Dermis microvascular lymphatic vessel endothelial cell (primary cell): ENCODE results near the gene FOXP2. TPM values are rescaled to one million over a fixed set of nuclear protein-coding genes. Genes with fewer than 3 reads are reported as not detected.
"Not testable (repeated sequence)": the region's sequence is repeated elsewhere in the genome, so short reads cannot be mapped to it uniquely, and the experiment has no call there.

Source experiments
- DNase-seq, 2 donors: peaks; one replicate each; pipeline versions ENCODE4 v3.0.0 to v3.0.0-alpha.2; 2010; ENCODE audit warnings: low read depth in 2 of 2
- total RNA-seq: library from RNA; depleted of rRNA; stranded (reverse); fragments of >200 nt; gene quantifications from 2 replicates; pipeline ENCODE4 v1.2.1, GENCODE V29; 2014

FOXP2 gene
- 2.4 and 7.6 TPM in 2 replicates for total RNA-seq

DNA sequence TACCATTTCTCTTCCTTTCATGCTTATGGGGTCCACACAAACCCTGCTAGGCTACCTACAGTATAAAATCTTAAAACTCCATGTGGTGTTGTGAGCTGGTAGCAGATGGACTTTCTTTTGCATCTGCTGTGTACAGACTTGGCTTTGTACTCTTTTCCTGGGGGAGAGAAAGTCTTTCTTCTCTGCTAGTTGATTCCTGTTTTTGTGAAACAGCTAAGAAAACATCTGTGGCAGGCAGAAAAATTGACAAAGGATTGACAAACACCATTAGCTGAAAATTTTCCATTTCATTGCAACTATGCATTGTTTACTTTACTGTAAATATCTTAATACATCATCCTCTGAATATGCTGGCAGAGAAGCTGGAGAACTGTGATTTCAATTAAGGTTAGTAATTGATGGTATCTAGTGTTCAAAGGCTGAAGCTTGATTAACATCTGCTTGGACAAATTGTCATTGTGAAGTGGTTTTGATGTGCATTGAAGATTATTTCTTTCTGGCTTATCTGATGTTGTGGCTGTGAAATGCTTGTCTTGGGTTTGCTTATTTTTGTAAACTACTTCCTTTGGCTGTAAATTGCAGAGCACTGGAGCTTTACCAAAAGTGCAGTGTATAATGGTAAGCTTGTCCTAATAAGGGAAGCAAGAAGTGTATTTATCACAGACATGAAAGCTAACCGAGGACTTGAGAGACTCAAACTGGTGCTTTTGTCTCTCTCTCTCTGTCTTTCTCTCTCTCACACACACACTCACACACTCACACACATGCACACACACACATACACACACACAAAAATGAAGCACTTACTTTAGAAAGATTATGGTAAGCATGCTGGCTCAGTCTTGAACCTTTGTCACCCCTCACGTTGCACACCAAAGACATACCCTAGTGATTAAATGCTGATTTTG is at the start of gene FOXP2:
Gene FOXP2, plus strand, starts transcription at position 660 of the 908 bp plus-strand sequence. CDS start 11,697 bp downstream, outside the sequence.
- peak in 1 of 2 donors; percentile 32 for DNase-seq

DNA sequence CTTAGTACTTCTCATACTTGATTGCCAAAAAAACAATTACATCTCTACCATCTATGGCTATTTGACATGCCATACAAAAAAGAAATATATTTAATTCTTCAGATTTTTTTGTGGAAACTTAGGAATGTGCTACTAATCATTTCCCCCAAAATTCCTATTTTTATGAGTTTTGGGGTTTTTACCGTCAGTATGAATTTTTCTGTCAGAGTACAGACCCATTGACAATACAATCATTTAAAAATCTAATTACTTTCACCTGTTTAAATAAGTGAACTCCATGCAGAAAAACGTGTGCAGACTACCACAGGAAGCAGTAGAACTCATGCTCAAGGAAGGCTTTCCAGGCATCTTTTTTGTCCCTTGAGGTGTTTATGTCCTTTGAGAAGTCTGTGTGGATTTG is 48.8 kb upstream of the FOXP2 start:
- DNase-seq: no peak

DNA sequence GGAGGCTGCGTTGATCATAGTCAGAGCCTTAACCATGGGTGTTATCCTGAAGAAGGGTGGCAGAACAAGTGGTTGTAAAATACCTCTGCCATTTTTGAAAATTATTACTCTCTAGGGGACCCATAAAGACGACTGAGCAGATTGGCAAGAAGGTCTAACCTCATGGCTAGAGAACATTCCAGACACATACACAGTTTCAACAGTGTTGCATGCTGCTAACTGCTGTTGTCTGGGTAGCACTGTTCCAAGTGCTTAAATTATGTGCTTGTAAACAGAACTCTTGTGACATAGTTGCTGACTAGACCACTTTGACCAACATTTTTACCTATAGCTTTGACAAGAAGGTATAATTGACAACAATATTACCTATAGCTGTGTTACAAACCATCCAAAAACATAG is 46.1 kb upstream of the FOXP2 start:
- DNase-seq: no peak

DNA sequence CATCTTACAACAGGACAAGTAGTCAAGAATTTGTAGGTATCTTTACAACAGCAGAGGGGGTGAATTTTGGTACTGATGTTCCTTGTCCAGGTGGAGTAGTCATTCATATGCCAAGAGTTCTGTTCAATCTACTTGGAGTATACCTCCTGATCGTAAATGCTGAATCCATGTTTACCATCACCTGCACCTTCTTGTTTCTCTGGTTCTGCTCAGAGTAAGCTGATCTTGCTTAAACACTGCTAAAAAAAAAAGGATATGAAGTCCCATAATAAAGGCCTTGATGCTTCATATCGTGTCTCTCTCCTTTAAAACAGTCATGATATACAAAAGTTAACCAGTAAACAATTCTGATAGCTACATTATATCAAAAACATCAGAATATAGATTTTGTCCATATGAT is 45.3 kb upstream of the FOXP2 start:
- no peak for DNase-seq

DNA sequence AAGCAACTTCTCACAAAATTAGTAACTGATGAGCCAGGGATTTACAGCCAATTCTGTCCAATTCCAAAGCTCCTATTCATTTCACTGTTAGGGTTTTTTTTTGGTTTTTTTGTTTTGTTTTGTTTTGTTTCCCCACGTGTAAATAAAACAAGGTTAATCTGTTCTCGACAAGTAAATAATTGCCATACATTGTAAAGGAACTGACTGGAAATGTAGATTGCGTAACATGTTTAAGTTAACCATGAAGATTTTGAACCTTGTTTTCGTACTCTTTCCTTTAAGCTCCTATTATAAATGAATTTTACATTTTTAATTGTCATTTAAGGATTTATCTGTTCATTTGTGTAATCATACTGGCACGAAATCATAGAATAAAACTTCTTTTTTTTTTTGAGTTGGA is 42.0 kb upstream of the FOXP2 start:
- DNase-seq: no peak

DNA sequence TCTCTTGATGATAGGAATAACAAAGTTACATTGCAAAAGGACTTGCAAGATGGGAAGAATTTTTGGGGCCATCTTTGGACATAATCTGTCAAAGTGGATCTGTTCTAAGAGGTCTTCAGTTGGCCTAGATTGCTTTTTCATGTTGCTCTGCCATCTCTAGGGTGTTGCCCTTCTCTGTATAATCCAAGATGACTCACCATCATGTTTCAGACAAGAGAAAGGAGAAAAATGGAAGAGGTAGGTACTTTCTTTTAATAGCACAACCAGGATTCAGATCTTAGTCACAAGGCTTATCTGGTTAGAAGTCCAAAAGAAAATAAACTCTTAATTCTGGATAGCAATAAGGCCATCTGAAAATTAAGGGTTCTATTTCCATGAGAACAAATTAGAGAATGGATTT is 38.7 kb upstream of the FOXP2 start:
- DNase-seq: no peak

DNA sequence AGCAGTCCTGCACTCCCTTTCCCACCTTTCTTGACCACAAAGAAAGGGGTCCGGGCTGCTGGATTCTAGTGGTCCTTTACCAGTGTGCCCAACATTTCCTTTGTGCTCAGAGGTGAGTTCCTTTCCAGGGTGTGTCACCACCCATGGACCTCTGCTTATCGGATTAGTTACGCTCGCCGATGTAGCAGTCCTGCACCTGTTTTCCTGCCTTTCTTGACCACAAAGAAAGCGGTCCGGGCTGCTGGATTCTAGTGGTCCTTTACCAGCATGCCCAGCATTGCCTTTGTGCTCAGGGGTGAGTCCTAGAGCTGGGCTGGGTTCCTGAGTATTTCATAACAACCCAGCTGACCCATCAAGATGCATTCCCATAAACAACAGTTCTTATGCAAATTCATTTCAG is 30.7 kb upstream of the FOXP2 start:
- not testable (repeated sequence) for DNase-seq

DNA sequence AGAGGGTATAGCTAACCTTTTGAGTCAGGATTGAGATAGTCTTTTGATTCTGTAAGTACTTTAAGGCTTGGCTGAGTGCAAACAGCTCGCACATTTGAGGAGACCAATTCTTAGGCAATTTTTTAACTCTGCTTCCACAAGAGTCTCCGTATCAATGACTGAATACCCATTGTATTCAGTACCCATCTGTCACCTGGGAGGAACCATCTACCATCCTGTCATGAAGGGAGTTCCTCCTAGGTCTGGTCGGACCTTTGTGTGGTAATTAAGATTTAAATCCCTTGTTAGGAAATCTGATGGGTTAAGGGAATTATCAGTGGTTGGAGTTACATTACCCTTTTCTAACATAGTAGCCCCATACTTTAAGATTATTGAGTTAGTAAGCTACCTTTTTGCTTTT is 30.3 kb upstream of the FOXP2 start:
- not testable (repeated sequence) for DNase-seq

DNA sequence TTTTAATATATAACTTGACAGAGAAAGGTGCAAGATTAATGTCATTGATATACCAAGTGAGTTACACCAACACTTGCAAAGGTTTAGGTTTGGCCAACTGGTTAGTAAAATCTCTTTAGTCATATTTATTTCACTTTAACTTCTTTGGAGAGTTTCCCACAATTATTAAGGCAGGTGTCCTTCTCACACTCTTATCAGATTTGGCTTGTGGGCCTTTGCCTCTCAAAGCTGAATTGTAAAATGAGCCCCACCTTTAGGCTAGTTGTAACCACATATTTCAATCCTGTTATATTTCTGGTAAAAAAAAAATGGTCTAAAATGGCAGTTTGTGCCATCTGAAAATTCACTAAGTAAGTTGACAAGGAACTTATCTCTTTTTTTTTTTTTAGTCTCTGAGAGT is 26.6 kb upstream of the FOXP2 start:
- DNase-seq: no peak

DNA sequence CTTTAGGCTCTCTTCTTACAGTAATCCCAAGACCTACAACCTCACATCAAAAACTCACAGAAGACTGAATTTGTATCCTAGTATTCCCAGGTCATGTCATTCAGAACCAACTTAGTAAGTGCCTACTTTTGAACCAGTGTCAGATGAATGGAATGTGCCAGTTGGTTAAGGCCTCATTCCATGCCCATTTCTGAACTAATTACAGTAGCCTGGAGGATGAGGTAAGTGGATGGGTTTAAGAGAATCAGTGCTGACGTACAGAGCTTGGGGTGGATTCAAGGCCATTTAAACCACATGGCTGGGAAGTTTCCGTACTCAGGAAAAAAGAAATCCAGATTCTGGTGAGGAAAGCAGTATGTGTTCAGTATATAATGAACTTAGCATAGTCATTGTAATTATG is 21.9 kb upstream of the FOXP2 start:
- DNase-seq: no peak

DNA sequence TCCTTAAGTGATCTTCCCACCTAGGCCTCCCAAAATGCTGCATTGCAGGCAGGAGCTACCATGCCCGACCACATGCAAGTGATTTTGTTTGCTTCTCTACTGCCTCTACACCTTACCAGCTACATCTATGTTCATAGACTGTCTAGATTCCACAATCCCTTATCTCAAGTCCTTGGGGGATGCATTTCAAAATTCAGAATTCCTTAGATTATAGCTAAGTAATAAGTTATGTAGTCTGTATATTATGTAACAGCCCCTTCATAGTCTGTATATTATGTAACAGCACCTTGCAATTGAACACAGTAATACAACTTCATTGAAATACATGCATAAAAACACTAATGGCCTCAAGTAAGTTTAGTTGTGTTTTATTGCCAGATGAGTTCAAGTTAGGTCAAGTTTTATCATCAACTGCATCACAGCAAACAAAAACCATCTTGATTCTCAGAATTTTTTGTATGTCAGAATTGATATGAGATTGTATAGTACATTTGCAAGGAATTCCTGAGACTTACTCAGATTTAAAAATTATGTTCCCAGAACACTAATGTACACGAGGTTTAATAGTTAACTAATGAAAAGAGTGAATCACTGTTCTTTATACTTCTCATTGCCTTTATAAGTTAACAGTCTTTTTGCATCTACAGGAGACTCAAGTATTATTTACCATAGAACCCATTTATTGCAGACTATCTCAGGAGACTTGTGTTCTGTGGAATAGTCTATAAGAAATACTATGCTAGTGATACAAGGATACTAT is 11.6 kb upstream of the FOXP2 start:
- no peak for DNase-seq

DNA sequence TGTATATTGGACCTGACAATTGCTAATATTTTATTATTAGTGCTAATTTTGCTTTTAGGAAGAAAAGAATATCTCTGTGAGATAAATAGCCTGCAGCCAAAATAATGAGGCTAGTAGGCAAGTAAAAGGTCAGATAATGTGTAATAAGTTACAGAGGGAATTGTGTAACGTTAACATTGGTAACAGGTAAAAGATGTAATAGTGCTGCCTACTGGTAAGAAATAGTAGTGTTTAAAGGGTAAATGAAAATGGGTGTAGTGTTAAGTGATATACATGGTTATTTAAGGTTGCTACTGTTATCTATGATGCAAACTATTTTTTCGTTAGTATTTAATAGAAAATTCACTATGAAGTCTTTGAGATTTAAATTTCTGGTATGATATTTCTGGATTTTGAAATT is 9.2 kb upstream of the FOXP2 start:
- DNase-seq: peak in 1 of 2 donors; percentile 33

DNA sequence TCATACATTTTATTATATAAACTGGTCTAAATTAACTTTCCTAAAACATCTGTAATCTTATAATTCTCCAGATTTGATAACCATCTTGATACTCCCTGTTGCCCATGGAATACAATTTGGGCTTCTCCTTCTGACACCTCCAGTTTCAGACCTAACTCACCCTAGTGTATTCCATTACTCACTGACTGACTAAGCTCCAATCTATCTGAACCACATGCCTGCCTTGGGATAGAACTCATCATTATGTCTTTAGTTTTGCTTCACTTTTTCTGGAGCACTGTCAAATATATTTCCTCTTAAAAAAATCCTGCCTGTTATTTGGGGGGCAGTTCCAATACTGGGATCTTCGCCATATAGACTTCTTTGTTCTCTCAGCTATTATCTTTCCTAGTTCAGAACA is 4.9 kb upstream of the FOXP2 start:
- DNase-seq: no peak

DNA sequence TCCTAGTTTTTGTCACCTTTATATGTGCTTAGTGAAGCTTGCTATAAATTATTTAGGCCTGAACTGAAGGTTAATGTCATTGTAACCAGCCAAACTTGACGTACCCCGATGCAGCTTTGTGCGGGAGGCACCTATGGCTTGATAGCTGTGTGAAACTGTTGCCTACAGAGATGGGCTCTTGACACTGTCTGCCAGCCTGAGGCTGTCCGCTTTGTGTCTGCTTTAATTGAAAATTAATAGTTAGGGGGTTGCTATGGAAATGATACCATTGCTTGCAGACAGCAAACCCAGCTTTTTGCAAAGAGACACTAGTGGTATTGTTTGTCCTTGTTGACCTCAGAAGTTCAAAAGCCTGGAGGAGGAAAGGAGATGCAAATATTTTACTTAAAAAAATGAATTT is 2.1 kb upstream of the FOXP2 start:
- no peak for DNase-seq

DNA sequence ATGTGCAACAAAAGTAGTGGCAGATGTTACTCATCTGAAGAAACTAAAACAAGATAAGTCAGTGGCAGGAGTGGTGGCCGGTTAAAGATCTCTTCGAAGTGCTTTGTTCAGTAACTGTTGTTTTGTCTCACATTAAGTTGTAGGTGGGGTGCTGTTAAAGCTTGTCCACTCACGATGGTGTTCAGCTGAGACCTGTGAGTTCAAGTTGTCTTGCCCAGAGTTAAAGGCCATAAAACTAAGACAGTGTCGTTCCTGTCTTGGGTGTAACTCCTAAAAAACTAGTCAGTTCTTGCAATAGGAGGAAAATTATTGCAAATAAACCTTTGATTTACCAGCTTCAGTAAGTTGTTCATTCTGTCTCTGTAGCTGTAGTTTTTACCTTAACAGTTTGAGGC is 857 bp upstream of the FOXP2 start:
- DNase-seq: no peak

DNA sequence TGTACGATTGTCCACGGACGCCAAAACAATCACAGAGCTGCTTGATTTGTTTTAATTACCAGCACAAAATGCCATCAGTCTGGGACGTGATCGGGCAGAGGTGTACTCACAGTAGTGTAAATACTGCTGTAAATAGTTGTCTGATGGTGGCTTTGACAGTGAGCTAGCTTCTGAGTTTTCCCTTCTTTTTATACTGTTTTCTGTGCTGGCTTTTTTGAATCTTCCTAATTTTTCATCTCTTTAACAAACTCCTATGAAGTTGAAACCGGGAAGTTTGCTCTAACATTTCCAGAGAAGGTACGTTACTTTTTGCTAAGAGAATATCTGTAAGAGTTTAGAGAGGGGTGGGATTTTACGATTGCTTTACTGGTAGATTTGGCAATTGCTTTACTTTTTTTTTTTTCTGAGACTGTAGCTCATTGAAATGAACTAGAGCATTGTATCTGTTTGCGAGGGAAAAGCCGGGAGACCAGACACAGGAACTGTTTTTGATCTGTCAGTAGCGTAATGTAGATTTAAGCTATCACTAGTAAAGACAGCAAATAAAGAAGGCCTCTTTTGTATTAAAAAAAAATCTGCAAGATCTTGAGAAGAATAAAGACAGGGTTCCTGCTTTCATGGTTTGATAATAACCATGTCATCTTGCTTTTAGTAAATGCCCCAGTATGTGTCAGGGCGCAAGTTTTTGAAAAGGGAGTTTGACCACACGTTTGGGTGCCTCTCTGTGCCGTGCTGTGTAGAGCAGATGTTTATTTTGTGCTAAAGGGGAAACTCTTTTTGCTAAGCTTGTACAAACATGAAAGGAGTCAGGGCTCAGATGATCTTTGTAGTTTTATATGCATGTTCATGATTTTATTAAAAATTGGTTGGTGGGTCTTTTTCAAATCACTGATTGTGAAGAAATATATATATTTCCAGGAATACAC is 712 bp downstream of the FOXP2 start:
- no peak for DNase-seq

DNA sequence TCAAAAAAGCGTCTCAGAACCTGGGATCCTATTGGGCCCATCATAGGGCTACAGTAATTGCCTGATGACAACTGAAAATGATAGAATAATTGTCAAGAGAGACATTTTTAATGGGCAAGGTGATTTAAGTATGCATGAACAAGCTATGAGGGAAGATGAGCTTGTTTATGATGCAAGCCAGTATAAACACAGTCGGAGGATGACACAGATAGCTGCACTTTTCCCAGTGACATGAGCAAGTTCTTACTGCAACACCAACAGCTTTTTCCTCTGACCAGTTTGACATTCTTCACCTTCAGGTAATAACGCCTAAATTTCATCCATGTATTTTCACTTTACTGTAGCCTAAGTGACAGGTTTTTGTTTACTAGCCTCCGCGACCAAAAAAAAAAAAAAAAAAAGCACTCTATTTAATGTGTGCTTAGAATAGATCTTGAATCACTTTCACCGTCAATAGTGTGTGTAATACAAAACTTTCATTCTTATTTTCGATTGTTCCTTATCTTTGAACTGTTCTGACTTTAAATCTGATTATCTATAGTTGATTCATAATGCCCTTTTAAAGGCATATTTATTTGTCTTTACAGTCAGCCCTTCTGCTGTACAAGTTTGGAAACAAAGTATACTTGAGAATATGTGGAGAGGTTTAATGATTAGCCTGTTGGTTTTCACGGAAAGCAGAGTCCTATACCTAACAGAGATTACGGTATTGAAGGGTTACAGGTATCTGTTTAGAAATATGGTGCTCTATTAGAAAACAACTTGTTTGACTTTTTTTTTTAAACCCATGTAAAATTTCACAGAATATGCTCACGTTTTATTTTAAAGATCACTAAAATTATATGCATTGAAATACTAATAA is 1.7 kb downstream of the FOXP2 start:
- DNase-seq: no peak

DNA sequence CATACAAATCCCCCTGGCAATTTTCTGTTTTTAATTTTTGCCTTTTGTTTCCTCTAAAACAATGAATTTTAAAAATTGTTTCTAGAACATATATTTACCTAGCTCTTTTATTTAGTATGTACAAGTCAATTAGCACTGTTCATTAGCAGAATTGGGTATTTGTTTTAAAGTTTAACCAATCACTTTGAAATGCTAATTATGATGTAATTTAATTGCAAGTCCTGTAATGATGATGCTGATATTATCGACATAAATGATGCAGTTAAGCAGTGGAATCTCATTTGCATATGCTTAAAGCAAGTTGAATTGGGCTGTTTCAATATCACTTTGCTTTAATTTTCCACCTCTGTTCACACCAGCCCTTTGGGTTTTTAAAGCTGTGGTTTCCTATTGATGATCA is 2.7 kb downstream of the FOXP2 start:
- no peak for DNase-seq

DNA sequence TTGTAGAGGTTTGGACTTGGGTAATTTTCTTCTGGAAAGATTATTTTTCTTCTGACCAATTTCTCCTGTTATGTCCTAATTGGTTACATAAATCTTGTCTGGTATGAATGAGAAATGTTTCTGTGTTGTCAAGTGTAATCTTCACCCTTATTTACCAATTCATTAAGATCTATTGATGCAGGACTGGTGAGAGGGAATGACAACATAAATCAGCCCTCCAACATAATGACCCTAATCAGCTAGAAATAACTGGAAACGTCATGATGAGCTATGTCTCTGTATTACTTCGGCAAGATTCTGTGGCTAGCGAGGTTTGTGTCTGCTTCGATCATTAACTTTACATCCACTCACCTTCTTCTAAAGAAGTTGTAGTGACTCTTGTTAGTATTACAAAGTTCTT is 3.5 kb downstream of the FOXP2 start:
- DNase-seq: no peak

DNA sequence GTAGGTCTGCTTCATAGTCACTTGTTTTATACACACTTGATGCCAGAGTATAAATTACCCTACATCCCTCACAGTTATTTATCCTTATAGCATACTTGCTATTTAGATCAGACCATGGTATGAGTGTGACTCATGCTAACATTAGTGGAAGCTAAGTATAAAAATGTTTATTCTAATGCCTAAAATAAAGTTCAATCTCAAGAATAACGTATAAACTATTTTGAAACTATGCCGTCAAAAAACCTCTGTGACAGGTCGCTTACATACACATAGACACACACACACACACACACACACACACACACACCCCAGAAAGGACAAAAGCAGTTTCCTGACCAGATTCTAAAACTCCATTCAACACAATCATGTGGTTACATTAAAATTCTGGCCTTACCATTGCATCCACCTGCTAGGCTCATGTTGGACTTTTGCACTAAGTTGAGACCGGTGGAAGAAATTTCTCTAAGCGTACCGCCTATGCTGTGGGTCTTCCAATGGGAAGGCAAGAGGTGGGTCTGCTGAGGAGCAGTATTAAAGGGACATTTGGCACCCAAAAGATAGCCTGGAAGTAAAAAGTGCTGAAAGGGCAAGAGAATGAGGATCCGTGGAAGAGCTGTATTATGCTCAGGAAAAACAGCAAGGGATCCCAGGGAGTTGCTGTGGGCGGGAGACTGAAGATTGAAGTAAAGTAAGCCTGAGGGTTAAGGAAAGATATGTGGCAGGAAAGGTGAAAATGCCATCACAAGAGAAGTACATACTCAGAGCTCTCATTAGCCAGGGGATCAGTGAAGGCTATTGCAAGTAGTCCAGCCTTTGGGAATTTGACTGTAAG is 5.0 kb downstream of the FOXP2 start:
- DNase-seq: no peak
